ENCODE data around the gene KDM4C.

- TF ChIP-seq POLR2A (IDR thresholded peaks at IDR 0.05): no peak
- TF ChIP-seq CTCF (IDR thresholded peaks at IDR 0.05): no peak
- TF ChIP-seq EP300 (IDR thresholded peaks at IDR 0.05): no peak
- TF ChIP-seq POLR2AphosphoS5 (IDR thresholded peaks at IDR 0.05): no peak
These were observed 173.1 kb downstream of the KDM4C start for GRCh38 chr9:6930827-6931226.

All from sigmoid colon (tissue), 4 donors.